ENCODE measurements around the gene EHMT2.
"Not testable (repeated sequence)": the region's sequence is repeated elsewhere in the genome, so short reads cannot be mapped to it uniquely, and the experiment has no call there.

EHMT2 gene

DNA sequence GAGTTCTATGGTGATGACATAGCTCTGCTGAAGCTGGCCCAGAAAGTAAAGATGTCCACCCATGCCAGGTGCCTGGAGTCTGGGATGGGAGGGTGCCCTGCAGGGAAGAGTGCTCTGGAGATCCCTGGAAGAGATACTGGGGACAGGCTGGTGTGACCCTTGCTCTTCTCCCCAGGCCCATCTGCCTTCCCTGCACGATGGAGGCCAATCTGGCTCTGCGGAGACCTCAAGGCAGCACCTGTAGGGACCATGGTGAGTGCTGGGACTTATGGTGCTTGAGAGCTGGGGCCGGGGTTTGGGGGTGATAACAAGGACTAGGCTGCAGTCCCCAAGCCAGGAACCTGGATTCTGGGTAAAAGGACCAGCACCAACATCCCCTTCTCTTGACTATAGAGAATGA lies 46.2 kb upstream of the EHMT2 start:
- no peak for DNase-seq
- no peak for TF ChIP-seq CTCF (IDR thresholded peaks at IDR 0.05)
- Mint-ChIP-seq H3K36me3 (ENCODE audit: low read depth) (no peaks in the 10 kb centered on the region), H3K9me3 (no peaks in the 10 kb centered on the region), H3K27me3 (ENCODE audit: low read depth, poor library complexity) (peaks cover 18% of the 10 kb centered on the region), H3K4me3 (no peak overlapping the region), H3K4me1 (peaks cover 34% of the 10 kb centered on the region), H3K27ac (no peak overlapping the region)

DNA sequence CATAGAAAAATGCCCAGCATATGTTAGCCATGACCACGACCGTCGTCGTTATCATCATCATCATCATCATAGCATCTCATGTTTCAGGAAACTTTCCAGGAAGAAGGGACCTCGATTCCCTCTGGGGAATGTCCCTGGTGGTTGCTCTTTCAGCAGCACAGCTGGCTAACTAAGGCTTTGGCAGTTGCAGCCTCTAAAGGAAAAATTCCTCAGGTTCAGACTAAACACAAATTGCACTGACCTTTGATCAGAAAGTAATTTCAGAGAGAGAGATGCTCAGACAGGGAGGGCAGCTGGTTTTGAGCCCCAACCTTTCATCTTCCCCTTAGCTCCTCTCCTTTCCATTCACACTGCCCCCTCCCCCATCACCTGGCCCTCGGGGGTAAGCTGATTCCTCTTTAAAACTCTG lies 42.8 kb upstream of the EHMT2 start:
- peaks cover 17% of the 10 kb centered on the region for H3K27me3 Mint-ChIP-seq (ENCODE audit: low read depth, poor library complexity)
- TF ChIP-seq CTCF (IDR thresholded peaks at IDR 0.05): no peak
- H3K4me1 Mint-ChIP-seq: peaks cover 22% of the 10 kb centered on the region
- DNase-seq: no peak
- H3K4me3 Mint-ChIP-seq: no peak overlapping the region
- H3K36me3 Mint-ChIP-seq (ENCODE audit: low read depth): no peaks in the 10 kb centered on the region
- no peaks in the 10 kb centered on the region for H3K9me3 Mint-ChIP-seq
- no peak overlapping the region for H3K27ac Mint-ChIP-seq

- H3K4me3 Mint-ChIP-seq: no peak overlapping the region
- no peak for DNase-seq
- no peak overlapping the region for H3K27ac Mint-ChIP-seq
- H3K9me3 Mint-ChIP-seq: peaks cover 12% of the 10 kb centered on the region
- H3K27me3 Mint-ChIP-seq (ENCODE audit: low read depth, poor library complexity): peaks cover 11% of the 10 kb centered on the region
- H3K36me3 Mint-ChIP-seq (ENCODE audit: low read depth): no peaks in the 10 kb centered on the region
- H3K4me1 Mint-ChIP-seq: peaks cover 9% of the 10 kb centered on the region
- TF ChIP-seq CTCF (IDR thresholded peaks at IDR 0.05): no peak
These were observed 38.3 kb upstream of the EHMT2 start for GRCh38 chr6:31935823-31936222.

DNA sequence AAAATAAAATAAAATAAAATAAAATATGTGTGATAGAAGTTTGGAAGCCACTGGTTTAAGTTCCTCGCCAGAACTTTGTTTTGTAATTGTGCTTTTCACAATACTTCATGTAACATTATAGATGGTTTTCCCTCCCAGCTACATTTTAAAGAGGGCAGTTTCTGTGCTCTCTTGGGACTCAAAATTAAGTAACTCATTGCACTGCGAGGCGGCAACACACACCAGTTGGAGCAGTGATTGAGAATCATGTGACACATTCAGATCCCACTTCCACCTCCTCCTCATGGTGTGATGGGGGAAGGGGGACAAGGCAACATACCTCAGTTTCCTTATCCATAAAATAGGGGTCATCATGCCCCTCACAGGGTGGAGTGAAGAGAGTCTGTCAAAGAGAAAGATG lies 37.5 kb upstream of the EHMT2 start:
- Mint-ChIP-seq H3K4me3 (no peak overlapping the region), H3K27ac (no peak overlapping the region), H3K27me3 (ENCODE audit: low read depth, poor library complexity) (peaks cover 11% of the 10 kb centered on the region), H3K4me1 (peaks cover under 1% of the 10 kb centered on the region), H3K36me3 (ENCODE audit: low read depth) (no peaks in the 10 kb centered on the region), H3K9me3 (peaks cover 14% of the 10 kb centered on the region)
- TF ChIP-seq CTCF (IDR thresholded peaks at IDR 0.05): no peak
- no peak for DNase-seq

GRCh38 chr6:31933537-31933936 lies 36.0 kb upstream of the EHMT2 start:
- TF ChIP-seq CTCF (IDR thresholded peaks at IDR 0.05): no peak
- no peaks in the 10 kb centered on the region for H3K36me3 Mint-ChIP-seq (ENCODE audit: low read depth)
- no peak overlapping the region for H3K27ac Mint-ChIP-seq
- H3K27me3 Mint-ChIP-seq (ENCODE audit: low read depth, poor library complexity): peaks cover 12% of the 10 kb centered on the region
- no peak for DNase-seq
- H3K4me1 Mint-ChIP-seq: no peaks in the 10 kb centered on the region
- no peak overlapping the region for H3K4me3 Mint-ChIP-seq
- peaks cover 14% of the 10 kb centered on the region for H3K9me3 Mint-ChIP-seq

DNA sequence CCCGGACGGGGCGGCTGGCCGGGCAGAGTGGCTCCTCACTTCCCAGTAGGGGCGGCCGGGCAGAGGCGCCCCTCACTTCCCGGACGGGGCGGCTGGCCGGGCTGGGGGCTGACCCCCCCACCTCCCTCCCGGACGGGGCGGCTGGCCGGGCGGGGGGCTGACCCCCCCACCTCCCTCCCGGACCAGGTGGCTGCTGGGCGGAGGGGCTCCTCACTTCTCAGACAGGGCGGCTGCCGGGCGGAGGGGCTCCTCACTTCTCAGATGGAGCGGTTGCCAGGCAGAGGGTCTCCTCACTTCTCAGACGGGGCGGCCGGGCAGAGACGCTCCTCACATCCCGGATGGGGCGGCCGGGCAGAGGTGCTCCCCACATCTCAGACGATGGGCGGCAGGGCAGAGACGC lies 34.6 kb upstream of the EHMT2 start:
- peaks cover 13% of the 10 kb centered on the region for H3K27me3 Mint-ChIP-seq (ENCODE audit: low read depth, poor library complexity)
- not testable (repeated sequence) for H3K36me3 Mint-ChIP-seq (ENCODE audit: low read depth); DNase-seq; H3K27ac Mint-ChIP-seq; H3K4me3 Mint-ChIP-seq
- H3K9me3 Mint-ChIP-seq: peaks cover 14% of the 10 kb centered on the region
- H3K4me1 Mint-ChIP-seq: peaks cover 11% of the 10 kb centered on the region

Measured in nephron progenitor cell (in vitro differentiated cells).